Measurements from ENCODE around the gene SREK1IP1.
"Not testable (repeated sequence)": the region's sequence is repeated elsewhere in the genome, so short reads cannot be mapped to it uniquely, and the experiment has no call there.

The SREK1IP1 gene

GRCh38 chr5:64763948-64764503 is 4.5 kb downstream of the SREK1IP1 start:
- no peak for DNase-seq (ENCODE audit: low read depth)

GRCh38 chr5:64759960-64760660 is 8.4 kb downstream of the SREK1IP1 start:
- DNase-seq (ENCODE audit: low read depth), result no peak

- DNase-seq (ENCODE audit: low read depth), result no peak
Observed at GRCh38 chr5:64758901-64759300, 9.6 kb downstream of the SREK1IP1 start.

- DNase-seq (ENCODE audit: low read depth), result no peak
Observed at GRCh38 chr5:64754066-64754465, 14.4 kb downstream of the SREK1IP1 start.

GRCh38 chr5:64749385-64749784 is 19.1 kb downstream of the SREK1IP1 start:
- no peak for DNase-seq (ENCODE audit: low read depth)

GRCh38 chr5:64746446-64746845 is 22.0 kb downstream of the SREK1IP1 start:
- DNase-seq (ENCODE audit: low read depth), result no peak

- no peak for DNase-seq (ENCODE audit: low read depth)
Observed at GRCh38 chr5:64744914-64745313, 23.6 kb downstream of the SREK1IP1 start.

- no peak for DNase-seq (ENCODE audit: low read depth)
Observed at GRCh38 chr5:64742821-64743220, 25.7 kb downstream of the SREK1IP1 start.

GRCh38 chr5:64742411-64742810 is 26.1 kb downstream of the SREK1IP1 start:
- DNase-seq (ENCODE audit: low read depth), result no peak

GRCh38 chr5:64727150-64727549 is 41.3 kb downstream of the SREK1IP1 start:
- DNase-seq (ENCODE audit: low read depth), result no peak

- DNase-seq (ENCODE audit: low read depth), result no peak
Observed at GRCh38 chr5:64722588-64722987, 45.9 kb downstream of the SREK1IP1 start.

GRCh38 chr5:64714495-64714894 is 54.0 kb downstream of the SREK1IP1 start:
- DNase-seq (ENCODE audit: low read depth), result not testable (repeated sequence)

- no peak for DNase-seq (ENCODE audit: low read depth)
Observed at GRCh38 chr5:64707191-64707590, 61.3 kb downstream of the SREK1IP1 start.

- not testable (repeated sequence) for DNase-seq (ENCODE audit: low read depth)
Observed at GRCh38 chr5:64706074-64706473, 62.4 kb downstream of the SREK1IP1 start.

GRCh38 chr5:64700765-64701164 is 67.7 kb downstream of the SREK1IP1 start:
- DNase-seq (ENCODE audit: low read depth), result no peak

GRCh38 chr5:64696414-64696813 is 72.1 kb downstream of the SREK1IP1 start:
- not testable (repeated sequence) for DNase-seq (ENCODE audit: low read depth)

GRCh38 chr5:64693636-64694035 is 74.9 kb downstream of the SREK1IP1 start:
- DNase-seq (ENCODE audit: low read depth), result no peak

GRCh38 chr5:64691291-64691690 is 77.2 kb downstream of the SREK1IP1 start:
- DNase-seq (ENCODE audit: low read depth), result no peak

- no peak for DNase-seq (ENCODE audit: low read depth)
Observed at GRCh38 chr5:64690417-64691151, 77.9 kb downstream of the SREK1IP1 start, which contains the start of gene SHISAL2B. Gene SHISAL2B (plus strand): TSS chr5:64690503. CDS start chr5:64690624, 121 bp downstream.

- no peak for DNase-seq (ENCODE audit: low read depth)
Observed at GRCh38 chr5:64690104-64690416, 78.4 kb downstream of the SREK1IP1 start.

GRCh38 chr5:64688965-64689364 is 79.5 kb downstream of the SREK1IP1 start:
- DNase-seq (ENCODE audit: low read depth), result no peak

GRCh38 chr5:64688391-64688790 is 80.1 kb downstream of the SREK1IP1 start:
- DNase-seq (ENCODE audit: low read depth), result no peak

GRCh38 chr5:64685866-64686265 is 82.6 kb downstream of the SREK1IP1 start:
- no peak for DNase-seq (ENCODE audit: low read depth)
